GM12878 (cell line): ENCODE measurements around the gene SLC2A2. TPM values are rescaled to one million over a fixed set of nuclear protein-coding genes. Genes with fewer than 3 reads are reported as not detected.

ENCODE experiments used
- ATAC-seq: fragments of 200-7000 bp; cut with Tn5 transposase; 3 replicates; pipeline ENCODE4 v1.9.1; 2020; ENCODE audit warnings: mild to moderate bottlenecking, moderate library complexity
- BruUV-seq: library from RNA; stranded (reverse); fragments of 400-500 nt; replicated peaks from 2 replicates; lab custom pipeline; 2021; lab: Mats Ljungman, UMichigan
- CTCF ChIA-PET: fragments of 300-600 bp; sonication (Branson Sonifier 250); formaldehyde crosslinking; extraction: SDS; loops from one replicate; lab custom pipeline; 2021; ENCODE audit warnings: inconsistent platforms; lab: Yijun Ruan, JAX
- POLR2A ChIA-PET: fragments of 350-600 bp; formaldehyde crosslinking; extraction: SDS; loops from one replicate; lab custom pipeline; 2021; ENCODE audit warnings: inconsistent platforms; lab: Charles Lee
- RAD21 ChIA-PET: fragments of 300-600 bp; sonication (Branson Sonifier 250); formaldehyde crosslinking; loops from one replicate; lab custom pipeline; 2023; ENCODE audit warnings: antibody characterized with exemption; ENCODE audit not compliant: unreplicated experiment; lab: Charles Lee
- SMC1A ChIA-PET: fragments of 300-600 bp; sonication (Branson Sonifier 250); formaldehyde crosslinking; loops from one replicate; lab custom pipeline; 2023; ENCODE audit not compliant: unreplicated experiment, uncharacterized antibody; lab: Charles Lee
- DNase-seq: peaks from one replicate; pipeline ENCODE4 v3.0.0-alpha.2; 2011; ENCODE audit warnings: low read depth, low spot score
- FAIRE-seq: peaks from 3 replicates; lab custom pipeline; 2011; peaks lifted over from hg19 to GRCh38; lab: Jason Lieb, UNC
- H2AFZ ChIP-seq: 2 replicates; pipeline ENCODE4 v1.6.0; 2011; ENCODE audit warnings: low read depth, low read length, control low read depth; ENCODE audit not compliant: control insufficient read depth
- H3K27ac ChIP-seq: 2 replicates; pipeline ENCODE4 v1.5.1; 2011; ENCODE audit warnings: control low read depth; ENCODE audit not compliant: control insufficient read depth, insufficient read depth
- H3K27me3 ChIP-seq, 2 experiments: replicated peaks in 1 of 2; 2 replicates each; pipeline versions ENCODE4 v1.6.0 to v1.6.1; 2011; ENCODE audit warnings: low read length in 1 of 2; ENCODE audit not compliant: control insufficient read depth in 2 of 2, insufficient read depth in 2 of 2
- H3K36me3 ChIP-seq, 2 experiments: 2 replicates each; pipeline ENCODE4 v1.5.1; 2011; ENCODE audit warnings: low read length in 1 of 2; ENCODE audit not compliant: control insufficient read depth in 2 of 2, insufficient read depth in 2 of 2
- H3K4me1 ChIP-seq: 2 replicates; pipeline ENCODE4 v1.6.1; 2011; ENCODE audit warnings: mild to moderate bottlenecking, low read length, moderate library complexity, mixed read lengths; ENCODE audit not compliant: control insufficient read depth, insufficient read depth
- H3K4me2 ChIP-seq: 2 replicates; pipeline ENCODE4 v1.6.0; 2011; ENCODE audit warnings: control low read depth; ENCODE audit not compliant: control insufficient read depth, insufficient read depth
- H3K4me3 ChIP-seq: fragments of 200-600 bp; sonication (generic); 2 replicates; pipeline ENCODE4 v1.5.1; 2016
- H3K79me2 ChIP-seq: 2 replicates; pipeline ENCODE4 v1.6.0; 2011; ENCODE audit warnings: low read length; ENCODE audit not compliant: control insufficient read depth, insufficient read depth
- H3K9ac ChIP-seq: 2 replicates; pipeline ENCODE4 v1.8.0; 2011; ENCODE audit warnings: low read length, control low read depth, mixed read lengths; ENCODE audit not compliant: control insufficient read depth, insufficient read depth
- H3K9me3 ChIP-seq: replicated peaks from 3 replicates; pipeline ENCODE4 v1.5.1; 2011; ENCODE audit warnings: mild to moderate bottlenecking, low read length; ENCODE audit not compliant: control insufficient read depth, insufficient read depth
- H4K20me1 ChIP-seq: 2 replicates; pipeline ENCODE4 v1.6.0; 2011; ENCODE audit not compliant: control insufficient read depth, insufficient read depth
- BCL11A ChIP-seq: IDR thresholded peaks from 2 replicates; pipeline ENCODE4 v1.6.1; 2011; ENCODE audit warnings: low read depth, low read length
- EZH2 ChIP-seq: IDR thresholded peaks from 2 replicates; pipeline ENCODE4 v1.6.1; 2012; ENCODE audit warnings: low read depth, mild to moderate bottlenecking, control low read depth, inconsistent platforms, low read length, borderline replicate concordance; ENCODE audit not compliant: control insufficient read depth
- KLF5 ChIP-seq: fragments of 450-650 bp; IDR thresholded peaks from 2 replicates; pipeline ENCODE4 v1.6.1; 2014; ENCODE audit warnings: mild to moderate bottlenecking; ENCODE audit not compliant: partially characterized antibody
- NFYB ChIP-seq: IDR thresholded peaks from 2 replicates; pipeline ENCODE4 v1.6.1; 2011; ENCODE audit warnings: low read depth, mild to moderate bottlenecking, low read length, improper control_type of control experiment, moderate library complexity; ENCODE audit not compliant: insufficient read depth
- POLR2AphosphoS5 ChIP-seq: IDR thresholded peaks from 2 replicates; pipeline ENCODE4 v1.6.1; 2011; ENCODE audit warnings: mild to moderate bottlenecking, low read length, inconsistent platforms
- RB1 ChIP-seq: fragments of 450-650 bp; formaldehyde crosslinking; IDR thresholded peaks from 2 replicates; pipeline ENCODE4 v1.6.1; 2017; ENCODE audit warnings: mild to moderate bottlenecking, borderline replicate concordance
- SRF ChIP-seq, 2 experiments: IDR thresholded peaks; 2 replicates each; pipeline ENCODE4 v1.6.1; 2011; ENCODE audit warnings: low read depth in 2 of 2, low read length in 2 of 2, mild to moderate bottlenecking in 1 of 2, moderate library complexity in 1 of 2
- TBL1XR1 ChIP-seq: IDR thresholded peaks from 2 replicates; pipeline ENCODE4 v1.6.1; 2012; ENCODE audit warnings: low read depth, low read length, improper control_type of control experiment
- ZZZ3 ChIP-seq: IDR thresholded peaks from 2 replicates; pipeline ENCODE4 v1.6.1; 2011; ENCODE audit warnings: low read depth; ENCODE audit not compliant: control insufficient read depth, insufficient read length
- WGBS: methylation state at CpG from one replicate; pipeline ENCODE4 v1.1.6; 2016; ENCODE audit warnings: low lambda C conversion rate; ENCODE audit not compliant: insufficient replicate concordance, insufficient coverage; ENCODE audit errors: missing lambda C conversion rate; 5-methylcytosine and 5-hydroxymethylcytosine counted together
- in situ Hi-C: fragments of 300-500 bp; cut with MboI; formaldehyde crosslinking; loops from 9 replicates; pipeline ENCODE4 v1.14.3; 2018; ENCODE audit warnings: mixed read lengths
- intact Hi-C: fragments of 100-400 bp; cut with micrococcal nuclease; formaldehyde crosslinking; loops from one replicate; pipeline ENCODE4 v1.14.2; 2022; ENCODE audit not compliant: unreplicated experiment
- polyA plus RNA-seq, 11 experiments: library from polyadenylated mRNA; depleted of rRNA in 4 of 11; unstranded in 6 of 11; stranded (reverse) in 5 of 11; fragments of >200 nt; fragmentation: Nextera tagmentation in 4 of 11; fragmentation: Illumina TruSeq in 1 of 11; extraction: Ambion mirVana in 4 of 11; extraction: Trizol in 1 of 11; gene quantifications; 1 replicate in 1 of 11; 2 replicates in 10 of 11; pipeline versions ENCODE4 v1.2.1 to v1.2.3, GENCODE V29; 2011 to 2016; ENCODE audit warnings: inconsistent platforms in 2 of 11, missing spikeins in 2 of 11, low read depth in 1 of 11
- total RNA-seq, 4 experiments: library from RNA; depleted of rRNA in 3 of 4; stranded (reverse); fragments of >200 nt in 3 of 4; fragmentation: Illumina TruSeq in 1 of 4; extraction: Trizol in 1 of 4; gene quantifications; 2 replicates each; pipeline versions ENCODE4 v1.2.1 to v1.2.3, GENCODE V29; 2013 to 2021
- TF ChIP-seq, protein P1 (sequence below): fragments of 450-650 bp; IDR thresholded peaks from 2 replicates; pipeline ENCODE4 v1.6.1; 2018; ENCODE audit warnings: mild to moderate bottlenecking, low read depth, moderate library complexity; ENCODE audit not compliant: partially characterized antibody
- TF ChIP-seq, protein P2 (sequence below): fragments of 450-650 bp; IDR thresholded peaks from 2 replicates; pipeline ENCODE4 v1.6.1; 2016; ENCODE audit warnings: mild to moderate bottlenecking

Gene SLC2A2
- total and polyA plus RNA-seq, 10 of the 15 experiments (the other 5 are each of a cell fraction or from before 2014, with no cell fraction given): 0.04 to 0.10 (median 0.04) TPM; not detected in 7

DNA sequence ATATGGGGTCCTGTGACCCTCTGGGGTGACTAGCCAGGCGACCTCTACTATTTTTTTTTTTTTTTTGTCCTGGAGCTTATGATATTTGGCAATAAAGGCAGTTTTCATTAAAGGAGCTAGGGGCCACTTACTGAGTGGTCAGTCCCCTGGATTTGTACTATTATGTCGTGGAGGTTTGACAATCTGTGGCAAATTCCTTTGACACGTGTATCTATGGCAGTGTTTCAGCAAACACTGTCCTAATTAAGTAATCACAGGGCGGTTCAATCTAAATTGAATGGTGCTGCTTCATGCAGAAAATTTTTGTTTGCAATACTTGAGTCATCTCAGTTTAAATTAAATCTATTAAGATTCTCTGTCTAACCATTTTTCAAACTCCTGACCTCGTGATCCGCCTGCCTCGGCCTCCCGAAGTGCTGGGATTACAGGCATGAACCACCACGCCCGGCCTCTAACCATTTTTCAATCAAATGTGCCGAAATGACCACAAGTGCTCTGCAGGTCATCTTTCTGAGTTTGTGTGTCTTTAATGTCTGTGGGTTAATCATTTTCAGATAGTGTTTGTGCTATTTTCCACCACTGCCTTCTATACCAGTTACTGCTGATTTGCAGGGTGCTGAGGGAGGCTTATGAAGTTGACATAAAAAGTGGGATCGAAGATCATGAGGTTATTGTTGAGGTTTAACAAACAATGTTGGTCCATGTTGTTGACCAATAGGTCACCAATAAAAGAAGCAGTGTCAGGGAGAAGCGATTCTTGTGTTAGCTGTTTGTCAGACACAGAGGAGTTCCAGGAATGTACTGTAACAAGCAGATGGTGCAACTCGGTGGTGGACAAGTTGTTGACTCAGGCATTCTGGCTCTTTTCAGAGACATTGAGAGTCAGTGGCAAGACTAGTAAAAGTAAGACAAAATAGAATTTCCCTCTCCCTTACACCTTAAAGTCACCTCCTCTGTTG lies 18.6 kb upstream of the SLC2A2 start:
- Histone ChIP-seq H3K36me3 (no peaks in the 10 kb centered on the region), H2AFZ (no peak overlapping the region), H3K9me3 (no peaks in the 10 kb centered on the region), H3K79me2 (no peaks in the 10 kb centered on the region), H4K20me1 (no peaks in the 10 kb centered on the region), H3K9ac (no peak overlapping the region), H3K27me3 (no peaks in the 10 kb centered on the region), H3K4me1 (no peaks in the 10 kb centered on the region), H3K4me2 (no peak overlapping the region), H3K4me3 (no peak overlapping the region), H3K27ac (no peak overlapping the region)
- TF ChIP-seq TBL1XR1 (no peak), ZZZ3 (no peak)
- in situ Hi-C loops (loop anchor here (5.0 kb wide), 1 partner anchor 522 kb away; no protein-coding TSS in a partner anchor), intact Hi-C loops (loop anchor here (10.0 kb wide), 2 partner anchors 720 to 790 kb away; no protein-coding TSS in a partner anchor)
- no TSS peak for BruUV-seq
- ChIA-PET SMC1A (interaction anchor here (0.9 kb wide), 1 partner anchor 81 kb away, joined by 3 read pairs; no protein-coding TSS in a partner anchor), RAD21 (no interaction called here), CTCF (interaction anchor here (1.7 kb wide), 1 partner anchor 522 kb away, joined by 4 read pairs; no protein-coding TSS in a partner anchor), POLR2A (no interaction called here)
- ATAC-seq: no peak
- WGBS: 54% methylated on average over 14 of the region's 14 CpGs
- FAIRE-seq: no peak
- DNase-seq: no peak

DNA sequence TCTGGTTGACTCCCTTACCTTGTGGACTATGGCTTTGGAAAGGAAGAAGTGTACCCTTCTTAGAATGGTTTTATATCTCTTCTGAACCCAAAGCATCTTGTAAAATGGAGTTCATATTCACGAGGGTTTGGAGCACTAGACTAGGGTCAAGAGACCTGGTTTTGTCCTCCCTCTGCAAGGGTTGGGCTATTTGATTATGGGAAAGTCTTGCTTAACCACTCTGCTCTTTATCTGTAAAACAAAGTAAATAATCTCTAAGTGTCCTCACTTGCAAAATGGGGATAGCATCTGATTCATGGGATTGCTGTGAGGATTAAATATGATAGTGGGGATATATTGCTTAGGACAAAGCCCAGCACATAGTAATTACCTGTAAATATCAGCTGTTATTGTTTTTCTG lies 17.9 kb upstream of the SLC2A2 start:
- Histone ChIP-seq H3K36me3 (no peaks in the 10 kb centered on the region), H2AFZ (no peak overlapping the region), H3K4me1 (no peaks in the 10 kb centered on the region), H3K9ac (no peak overlapping the region), H3K4me2 (no peak overlapping the region), H3K27me3 (no peaks in the 10 kb centered on the region), H4K20me1 (no peaks in the 10 kb centered on the region), H3K9me3 (no peaks in the 10 kb centered on the region), H3K4me3 (no peak overlapping the region), H3K27ac (no peak overlapping the region), H3K79me2 (no peaks in the 10 kb centered on the region)
- ATAC-seq (no peak), FAIRE-seq (no peak), DNase-seq (no peak)
- POLR2A ChIA-PET: no interaction called here
- in situ Hi-C loops (no loop called here), intact Hi-C loops (loop anchor here (10.0 kb wide), 2 partner anchors 720 to 790 kb away; no protein-coding TSS in a partner anchor)
- RAD21 ChIA-PET: no interaction called here
- no TSS peak for BruUV-seq
- SMC1A ChIA-PET: interaction anchor here (0.9 kb wide), 1 partner anchor 80 kb away, joined by 3 read pairs; no protein-coding TSS in a partner anchor
- CTCF ChIA-PET: interaction anchor here (1.7 kb wide), 1 partner anchor 522 kb away, joined by 4 read pairs; no protein-coding TSS in a partner anchor
- WGBS: 0% methylated on average over 1 of the region's 1 CpG
- TF ChIP-seq, protein P1, sequence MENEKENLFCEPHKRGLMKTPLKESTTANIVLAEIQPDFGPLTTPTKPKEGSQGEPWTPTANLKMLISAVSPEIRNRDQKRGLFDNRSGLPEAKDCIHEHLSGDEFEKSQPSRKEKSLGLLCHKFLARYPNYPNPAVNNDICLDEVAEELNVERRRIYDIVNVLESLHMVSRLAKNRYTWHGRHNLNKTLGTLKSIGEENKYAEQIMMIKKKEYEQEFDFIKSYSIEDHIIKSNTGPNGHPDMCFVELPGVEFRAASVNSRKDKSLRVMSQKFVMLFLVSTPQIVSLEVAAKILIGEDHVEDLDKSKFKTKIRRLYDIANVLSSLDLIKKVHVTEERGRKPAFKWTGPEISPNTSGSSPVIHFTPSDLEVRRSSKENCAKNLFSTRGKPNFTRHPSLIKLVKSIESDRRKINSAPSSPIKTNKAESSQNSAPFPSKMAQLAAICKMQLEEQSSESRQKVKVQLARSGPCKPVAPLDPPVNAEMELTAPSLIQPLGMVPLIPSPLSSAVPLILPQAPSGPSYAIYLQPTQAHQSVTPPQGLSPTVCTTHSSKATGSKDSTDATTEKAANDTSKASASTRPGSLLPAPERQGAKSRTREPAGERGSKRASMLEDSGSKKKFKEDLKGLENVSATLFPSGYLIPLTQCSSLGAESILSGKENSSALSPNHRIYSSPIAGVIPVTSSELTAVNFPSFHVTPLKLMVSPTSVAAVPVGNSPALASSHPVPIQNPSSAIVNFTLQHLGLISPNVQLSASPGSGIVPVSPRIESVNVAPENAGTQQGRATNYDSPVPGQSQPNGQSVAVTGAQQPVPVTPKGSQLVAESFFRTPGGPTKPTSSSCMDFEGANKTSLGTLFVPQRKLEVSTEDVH: no peak
- no peak for TF ChIP-seq BCL11A
- no peak for TF ChIP-seq NFYB
- TF ChIP-seq SRF (IDR thresholded peaks at IDR 0.05; ENCODE audit: low read depth in 2 of 2, low read length in 2 of 2): no peak
- no peak for TF ChIP-seq EZH2
- no peak for TF ChIP-seq KLF5
- TF ChIP-seq RB1: no peak
- TF ChIP-seq, protein P2, sequence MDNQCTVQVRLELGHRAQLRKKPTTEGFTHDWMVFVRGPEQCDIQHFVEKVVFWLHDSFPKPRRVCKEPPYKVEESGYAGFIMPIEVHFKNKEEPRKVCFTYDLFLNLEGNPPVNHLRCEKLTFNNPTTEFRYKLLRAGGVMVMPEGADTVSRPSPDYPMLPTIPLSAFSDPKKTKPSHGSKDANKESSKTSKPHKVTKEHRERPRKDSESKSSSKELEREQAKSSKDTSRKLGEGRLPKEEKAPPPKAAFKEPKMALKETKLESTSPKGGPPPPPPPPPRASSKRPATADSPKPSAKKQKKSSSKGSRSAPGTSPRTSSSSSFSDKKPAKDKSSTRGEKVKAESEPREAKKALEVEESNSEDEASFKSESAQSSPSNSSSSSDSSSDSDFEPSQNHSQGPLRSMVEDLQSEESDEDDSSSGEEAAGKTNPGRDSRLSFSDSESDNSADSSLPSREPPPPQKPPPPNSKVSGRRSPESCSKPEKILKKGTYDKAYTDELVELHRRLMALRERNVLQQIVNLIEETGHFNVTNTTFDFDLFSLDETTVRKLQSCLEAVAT: no peak
- no peak for TF ChIP-seq POLR2AphosphoS5
